Esophagus muscularis mucosa (tissue), 4 donors: ENCODE data around the gene SAFB.

Experiments
- CTCF ChIP-seq, 3 experiments: fragments of 200-600 bp in 2 of 3; fragments of 450-650 bp in 1 of 3; sonication (generic) in 2 of 3; IDR thresholded peaks; one replicate each; pipeline ENCODE4 v1.5.1; 2017 to 2019; ENCODE audit warnings: antibody characterized with exemption in 3 of 3, mild to moderate bottlenecking in 2 of 3, moderate library complexity in 1 of 3
- EP300 ChIP-seq: sonication (generic); formaldehyde crosslinking; IDR thresholded peaks from one replicate; pipeline ENCODE4 v1.6.1; 2017; ENCODE audit warnings: antibody characterized with exemption
- POLR2A ChIP-seq: fragments of 450-650 bp; IDR thresholded peaks from one replicate; pipeline ENCODE4 v1.6.1; 2017; ENCODE audit warnings: antibody characterized with exemption, moderate library complexity, mild to moderate bottlenecking, low read depth
- POLR2AphosphoS5 ChIP-seq, 2 donors: sonication (generic); formaldehyde crosslinking; IDR thresholded peaks; one replicate each; pipeline ENCODE4 v1.6.1; 2017; ENCODE audit warnings: antibody characterized with exemption in 2 of 2

GRCh38 chr19:5603626-5604025 is 19.3 kb upstream of the SAFB start:
- TF ChIP-seq POLR2AphosphoS5 (IDR thresholded peaks at IDR 0.05) (no peak), EP300 (no peak), CTCF (IDR thresholded peaks at IDR 0.05) (no peak), POLR2A (no peak)
